Measurements from ENCODE around the gene NT5C1B.
"Not testable (repeated sequence)": the region's sequence is repeated elsewhere in the genome, so short reads cannot be mapped to it uniquely, and the experiment has no call there.

NT5C1B gene

GRCh38 chr2:18589354-18589753, at the start of gene NT5C1B:
TSS of gene NT5C1B (minus strand) at chr2:18589569. CDS start at chr2:18589468, 101 bp downstream.
- DNase-seq (ENCODE audit: low read depth in 2 of 2), result no peak

GRCh38 chr2:18637196-18637595, 47.8 kb upstream of the NT5C1B start:
- no peak for DNase-seq (ENCODE audit: low read depth in 2 of 2)

- DNase-seq (ENCODE audit: low read depth in 2 of 2), result not testable (repeated sequence)
These were observed 43.3 kb upstream of the NT5C1B start for GRCh38 chr2:18632699-18633098.

- no peak for DNase-seq (ENCODE audit: low read depth in 2 of 2)
These were observed 41.6 kb upstream of the NT5C1B start for GRCh38 chr2:18630941-18631340.

- DNase-seq (ENCODE audit: low read depth in 2 of 2), result no peak
These were observed 41.2 kb upstream of the NT5C1B start for GRCh38 chr2:18630541-18630940.

GRCh38 chr2:18630101-18630500, 40.7 kb upstream of the NT5C1B start:
- peak in 1 of 2 experiments; percentile 46 for DNase-seq (ENCODE audit: low read depth in 2 of 2)

GRCh38 chr2:18626958-18627650, 37.7 kb upstream of the NT5C1B start:
- no peak for DNase-seq (ENCODE audit: low read depth in 2 of 2)

- DNase-seq (ENCODE audit: low read depth in 2 of 2), result peak; percentile 77 to 84
These were observed 36.9 kb upstream of the NT5C1B start for GRCh38 chr2:18626256-18626668.

- DNase-seq (ENCODE audit: low read depth in 2 of 2), result no peak
These were observed 36.2 kb upstream of the NT5C1B start for GRCh38 chr2:18625563-18625962.

- DNase-seq (ENCODE audit: low read depth in 2 of 2), result peak in 1 of 2 experiments; percentile 27
These were observed 34.4 kb upstream of the NT5C1B start for GRCh38 chr2:18623782-18624181.

GRCh38 chr2:18620867-18621632, 31.7 kb upstream of the NT5C1B start:
- no peak for DNase-seq (ENCODE audit: low read depth in 2 of 2)

- no peak for DNase-seq (ENCODE audit: low read depth in 2 of 2)
These were observed 29.7 kb upstream of the NT5C1B start for GRCh38 chr2:18619091-18619490.

- peak in 1 of 2 experiments; percentile 24 for DNase-seq (ENCODE audit: low read depth in 2 of 2)
These were observed 24.7 kb upstream of the NT5C1B start for GRCh38 chr2:18614041-18614440.

GRCh38 chr2:18612133-18612532, 22.8 kb upstream of the NT5C1B start:
- DNase-seq (ENCODE audit: low read depth in 2 of 2), result no peak

GRCh38 chr2:18611604-18612003, 22.2 kb upstream of the NT5C1B start:
- no peak for DNase-seq (ENCODE audit: low read depth in 2 of 2)

GRCh38 chr2:18611184-18611583, 21.8 kb upstream of the NT5C1B start:
- no peak for DNase-seq (ENCODE audit: low read depth in 2 of 2)

- no peak for DNase-seq (ENCODE audit: low read depth in 2 of 2)
These were observed 21.3 kb upstream of the NT5C1B start for GRCh38 chr2:18610651-18611050.

GRCh38 chr2:18610090-18610489, 20.7 kb upstream of the NT5C1B start:
- no peak for DNase-seq (ENCODE audit: low read depth in 2 of 2)

GRCh38 chr2:18605115-18605514, 15.7 kb upstream of the NT5C1B start:
- DNase-seq (ENCODE audit: low read depth in 2 of 2), result no peak

GRCh38 chr2:18604531-18604885, 15.1 kb upstream of the NT5C1B start:
- DNase-seq (ENCODE audit: low read depth in 2 of 2), result no peak

GRCh38 chr2:18603854-18604530, 14.6 kb upstream of the NT5C1B start:
- DNase-seq (ENCODE audit: low read depth in 2 of 2), result no peak

- no peak for DNase-seq (ENCODE audit: low read depth in 2 of 2)
These were observed 12.9 kb upstream of the NT5C1B start for GRCh38 chr2:18602298-18602697.

- no peak for DNase-seq (ENCODE audit: low read depth in 2 of 2)
These were observed 10.9 kb upstream of the NT5C1B start for GRCh38 chr2:18600255-18600613.
